Stimulated activated CD8-positive, alpha-beta memory T cell treated with anti-CD3 and anti-CD28 coated beads, Interleukin-7, amount 100 ng/mL, for 48 hours (primary cell): ENCODE data around the gene GOLGA3.
"Not testable (repeated sequence)": the region's sequence is repeated elsewhere in the genome, so short reads cannot be mapped to it uniquely, and the experiment has no call there.

Experiments used
- DNase-seq, 2 donors: peaks; one replicate each; pipeline ENCODE4 v3.0.0-alpha.2; 2020; ENCODE audit warnings: low read depth in 1 of 2; ENCODE audit errors: extremely low read depth in 1 of 2

The GOLGA3 gene, protein sequence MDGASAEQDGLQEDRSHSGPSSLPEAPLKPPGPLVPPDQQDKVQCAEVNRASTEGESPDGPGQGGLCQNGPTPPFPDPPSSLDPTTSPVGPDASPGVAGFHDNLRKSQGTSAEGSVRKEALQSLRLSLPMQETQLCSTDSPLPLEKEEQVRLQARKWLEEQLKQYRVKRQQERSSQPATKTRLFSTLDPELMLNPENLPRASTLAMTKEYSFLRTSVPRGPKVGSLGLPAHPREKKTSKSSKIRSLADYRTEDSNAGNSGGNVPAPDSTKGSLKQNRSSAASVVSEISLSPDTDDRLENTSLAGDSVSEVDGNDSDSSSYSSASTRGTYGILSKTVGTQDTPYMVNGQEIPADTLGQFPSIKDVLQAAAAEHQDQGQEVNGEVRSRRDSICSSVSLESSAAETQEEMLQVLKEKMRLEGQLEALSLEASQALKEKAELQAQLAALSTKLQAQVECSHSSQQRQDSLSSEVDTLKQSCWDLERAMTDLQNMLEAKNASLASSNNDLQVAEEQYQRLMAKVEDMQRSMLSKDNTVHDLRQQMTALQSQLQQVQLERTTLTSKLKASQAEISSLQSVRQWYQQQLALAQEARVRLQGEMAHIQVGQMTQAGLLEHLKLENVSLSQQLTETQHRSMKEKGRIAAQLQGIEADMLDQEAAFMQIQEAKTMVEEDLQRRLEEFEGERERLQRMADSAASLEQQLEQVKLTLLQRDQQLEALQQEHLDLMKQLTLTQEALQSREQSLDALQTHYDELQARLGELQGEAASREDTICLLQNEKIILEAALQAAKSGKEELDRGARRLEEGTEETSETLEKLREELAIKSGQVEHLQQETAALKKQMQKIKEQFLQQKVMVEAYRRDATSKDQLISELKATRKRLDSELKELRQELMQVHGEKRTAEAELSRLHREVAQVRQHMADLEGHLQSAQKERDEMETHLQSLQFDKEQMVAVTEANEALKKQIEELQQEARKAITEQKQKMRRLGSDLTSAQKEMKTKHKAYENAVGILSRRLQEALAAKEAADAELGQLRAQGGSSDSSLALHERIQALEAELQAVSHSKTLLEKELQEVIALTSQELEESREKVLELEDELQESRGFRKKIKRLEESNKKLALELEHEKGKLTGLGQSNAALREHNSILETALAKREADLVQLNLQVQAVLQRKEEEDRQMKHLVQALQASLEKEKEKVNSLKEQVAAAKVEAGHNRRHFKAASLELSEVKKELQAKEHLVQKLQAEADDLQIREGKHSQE (N-terminal part only)

DNA sequence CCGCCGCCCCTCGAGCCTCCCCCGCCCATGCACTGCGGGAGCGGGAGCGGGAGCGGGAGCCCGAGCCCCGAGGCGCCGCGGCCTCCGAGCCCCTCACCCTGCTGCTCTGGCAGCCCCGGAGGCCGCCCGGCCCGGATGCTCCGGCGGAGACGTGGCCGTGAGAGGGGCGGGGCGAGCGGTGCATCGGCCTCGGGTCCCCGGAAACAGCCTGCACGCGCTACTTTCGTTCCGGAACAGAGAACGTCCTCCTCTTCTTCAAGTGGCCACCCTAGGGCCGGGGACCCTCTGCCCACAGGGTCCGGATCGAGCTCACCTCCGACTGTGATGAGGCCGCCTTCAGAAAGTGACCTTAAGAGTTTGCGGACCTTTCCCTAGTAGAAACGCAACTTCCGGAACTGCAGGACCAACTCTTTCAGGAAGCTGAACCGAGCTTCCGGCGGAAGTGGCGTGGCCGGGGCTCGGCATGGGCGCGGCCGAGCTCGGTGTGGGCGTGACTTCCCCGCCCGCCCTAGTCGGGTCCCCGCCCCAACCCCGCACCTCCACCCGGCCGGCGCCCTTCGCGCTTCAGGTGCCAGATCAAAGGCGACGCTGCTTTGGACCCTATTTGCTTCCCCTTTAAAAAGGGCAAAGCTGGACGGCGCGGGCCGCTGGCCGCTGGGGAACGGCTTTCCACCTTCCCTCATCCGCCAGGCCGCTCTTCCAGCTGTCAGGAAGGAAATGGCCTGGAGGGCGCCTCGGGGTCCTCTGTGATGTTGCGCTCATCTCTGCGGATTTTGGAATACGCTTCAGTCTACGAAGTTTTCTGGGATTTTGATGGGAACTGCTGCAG is at the start of gene GOLGA3:
Gene GOLGA3 (minus strand): TSS at position 164 of the 829 bp plus-strand sequence. CDS start 6,741 bp downstream, outside the sequence.
- DNase-seq: peak; percentile 86 to 87

DNA sequence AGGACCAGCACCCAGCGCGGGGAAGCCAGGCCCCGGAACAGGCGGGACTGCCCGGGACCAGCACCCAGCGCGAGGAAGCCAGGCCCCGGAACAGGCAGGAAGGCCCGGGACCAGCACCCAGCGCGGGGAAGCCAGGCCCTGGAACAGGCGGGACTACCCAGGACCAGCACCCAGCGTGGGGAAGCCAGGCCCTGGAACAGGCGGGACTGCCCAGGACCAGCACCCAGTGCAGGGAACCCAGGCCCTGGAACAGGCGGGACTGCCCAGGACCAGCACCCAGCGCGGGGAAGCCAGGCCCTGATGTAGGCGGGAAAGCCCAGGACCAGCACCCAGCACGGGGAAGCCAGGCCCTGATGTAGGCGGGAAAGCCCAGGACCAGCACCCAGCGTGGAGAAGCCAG is 46.0 kb upstream of the GOLGA3 start:
- not testable (repeated sequence) for DNase-seq

DNA sequence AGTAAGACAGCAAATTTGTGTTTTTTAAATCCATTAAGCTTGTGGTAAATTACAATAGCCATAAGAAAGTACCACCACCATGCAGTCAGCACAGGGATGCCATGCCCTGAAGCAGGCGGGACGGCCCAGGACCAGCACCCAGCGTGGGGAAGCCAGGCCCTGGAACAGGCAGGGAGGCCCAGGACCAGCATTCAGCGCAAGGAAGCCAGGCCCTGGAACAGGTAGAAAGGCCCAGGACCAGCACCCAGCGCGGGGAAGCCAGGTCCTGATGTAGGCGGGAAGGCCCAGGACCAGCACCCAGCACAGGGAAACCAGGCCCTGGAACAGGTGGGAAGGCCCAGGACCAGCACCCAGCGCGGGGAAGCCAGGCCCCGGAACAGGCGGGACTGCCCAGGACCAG is 45.5 kb upstream of the GOLGA3 start:
- DNase-seq: no peak

DNA sequence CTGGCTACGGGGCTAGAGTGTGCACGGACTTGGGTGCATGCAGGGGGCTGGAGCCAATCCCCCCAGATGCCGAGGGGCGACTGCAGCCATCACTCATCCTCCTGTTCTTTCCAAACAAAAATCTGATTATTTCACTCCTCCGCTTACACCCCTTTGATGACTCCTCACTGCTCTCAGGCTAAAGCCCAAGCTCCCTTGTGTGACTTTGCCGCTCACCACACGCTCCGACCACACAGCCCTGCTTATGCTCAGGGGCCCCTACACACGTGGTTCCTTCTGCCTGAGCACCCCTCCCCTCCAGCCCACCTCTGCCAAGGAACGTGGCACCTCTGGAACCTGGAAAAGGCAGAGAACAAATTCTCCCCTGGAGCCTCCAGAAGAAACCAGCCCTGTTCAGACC is 45.1 kb upstream of the GOLGA3 start:
- no peak for DNase-seq

DNA sequence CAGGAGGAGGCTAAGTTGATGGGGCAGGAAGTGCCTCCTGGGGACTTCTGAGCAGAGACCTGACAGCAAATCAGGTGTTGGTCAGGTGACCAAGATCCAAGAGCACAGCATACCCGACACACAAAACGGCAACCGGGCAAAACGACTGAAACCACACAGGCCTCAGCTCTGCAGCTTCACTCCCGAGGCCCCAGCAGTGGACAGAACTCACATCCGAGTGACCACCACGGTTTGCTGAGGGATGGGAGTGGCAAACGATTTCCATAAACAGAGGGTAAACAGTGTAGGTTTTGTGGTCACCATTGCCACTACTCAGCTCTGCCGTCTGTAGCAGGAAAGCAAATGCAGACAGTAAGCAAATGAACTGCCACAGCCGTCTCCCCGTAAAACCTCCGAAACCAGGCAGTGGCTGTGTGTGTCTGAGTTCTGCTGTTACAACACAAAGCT is 44.3 kb upstream of the GOLGA3 start:
- peak in 1 of 2 donors; percentile 16 for DNase-seq

DNA sequence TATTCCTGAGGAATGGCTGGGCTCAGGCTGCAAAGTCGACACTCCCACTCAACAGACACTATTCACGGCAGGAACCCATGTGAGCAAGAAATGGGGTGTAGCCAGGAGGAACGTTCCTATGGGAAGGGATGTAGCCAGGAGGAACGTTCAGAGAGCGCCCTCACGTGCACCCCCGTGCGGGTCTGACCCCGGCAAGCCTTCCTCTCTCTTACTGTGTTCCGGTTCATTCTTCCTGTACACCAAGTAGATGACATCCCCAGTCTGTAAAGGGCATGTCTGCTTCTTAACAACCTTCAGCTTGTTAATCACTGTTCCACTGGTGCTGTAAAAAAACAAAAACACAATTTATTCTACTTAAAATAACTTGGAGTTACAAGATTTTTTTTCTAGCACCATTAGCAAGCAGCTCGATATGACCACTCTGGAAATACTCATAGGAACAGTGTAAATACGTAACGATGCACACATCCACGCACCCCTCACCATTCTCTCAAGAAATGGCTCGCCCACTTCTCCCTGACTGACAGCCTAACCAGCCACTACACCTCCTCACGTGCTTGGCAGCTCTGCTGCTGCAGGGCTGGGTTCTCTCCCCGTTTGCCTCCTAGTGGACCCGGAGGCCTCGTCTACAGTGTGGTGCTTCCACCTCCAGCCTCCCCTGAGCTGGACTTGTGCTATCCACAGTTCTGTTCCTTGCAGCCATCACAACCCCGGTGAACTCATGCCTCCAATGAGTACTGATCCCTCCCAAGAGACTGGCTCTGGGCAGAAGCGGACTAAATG is 43.6 kb upstream of the GOLGA3 start:
- no peak for DNase-seq

DNA sequence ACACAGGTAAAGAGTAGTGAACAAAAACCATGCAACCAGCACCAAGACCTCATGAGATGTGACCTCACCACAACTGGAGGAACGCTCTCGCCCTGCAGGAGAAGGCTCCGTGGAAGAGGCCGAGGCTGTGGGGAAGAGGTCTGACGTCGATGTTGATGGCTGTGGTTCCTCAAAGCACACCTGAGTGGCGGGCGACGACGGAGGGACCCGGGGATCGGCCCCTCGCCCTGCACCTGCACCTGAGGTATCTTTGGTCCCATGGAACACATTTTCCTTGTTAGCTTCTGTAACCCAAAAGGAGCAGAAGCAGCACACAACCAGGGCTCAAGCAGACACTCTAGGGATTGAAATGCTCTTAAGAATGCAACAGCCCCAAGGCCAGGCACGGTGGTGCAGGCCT is 40.9 kb upstream of the GOLGA3 start:
- DNase-seq: no peak

DNA sequence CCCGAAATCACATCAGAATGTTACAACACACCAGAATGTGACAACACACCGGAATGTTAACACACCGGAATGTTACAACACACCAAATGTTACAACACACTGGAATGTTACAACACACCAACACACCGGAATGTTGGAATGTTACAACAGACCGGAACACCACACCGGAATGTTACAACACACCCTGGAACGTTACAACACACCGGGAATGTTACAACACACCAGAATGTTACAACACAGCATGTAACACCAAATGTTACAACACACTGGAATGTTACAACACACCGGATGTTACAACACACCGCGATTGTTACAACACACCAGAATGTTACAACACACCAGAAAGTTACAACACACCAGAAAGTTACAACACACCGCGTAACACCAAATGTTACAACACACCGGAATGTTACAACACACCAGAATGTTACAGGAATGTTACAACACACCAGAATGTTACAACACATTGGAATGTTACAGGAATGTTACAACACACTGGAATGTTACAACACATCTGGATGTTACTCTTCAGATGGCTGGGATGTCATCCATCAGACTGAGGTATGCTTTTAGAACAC is 37.7 kb upstream of the GOLGA3 start:
- DNase-seq: no peak

DNA sequence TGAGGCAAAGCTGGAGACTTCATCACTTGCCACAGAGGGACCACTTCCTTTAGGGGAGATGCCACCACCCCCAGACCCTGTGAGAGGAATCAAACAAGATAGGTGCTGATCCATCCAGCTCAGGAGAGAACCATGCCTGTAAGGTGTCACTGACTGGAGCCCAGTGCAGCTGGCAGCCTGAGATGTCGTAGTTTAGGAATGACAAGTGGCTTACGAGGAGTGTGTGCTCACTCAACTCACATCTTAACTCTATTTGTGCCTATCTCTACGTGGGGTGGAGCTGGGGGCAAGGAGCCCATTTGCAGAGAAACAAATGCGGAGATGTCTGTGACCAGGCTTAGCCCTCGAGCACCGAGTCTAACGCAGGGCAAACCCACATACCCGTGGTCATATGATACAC is 32.9 kb upstream of the GOLGA3 start:
- no peak for DNase-seq

DNA sequence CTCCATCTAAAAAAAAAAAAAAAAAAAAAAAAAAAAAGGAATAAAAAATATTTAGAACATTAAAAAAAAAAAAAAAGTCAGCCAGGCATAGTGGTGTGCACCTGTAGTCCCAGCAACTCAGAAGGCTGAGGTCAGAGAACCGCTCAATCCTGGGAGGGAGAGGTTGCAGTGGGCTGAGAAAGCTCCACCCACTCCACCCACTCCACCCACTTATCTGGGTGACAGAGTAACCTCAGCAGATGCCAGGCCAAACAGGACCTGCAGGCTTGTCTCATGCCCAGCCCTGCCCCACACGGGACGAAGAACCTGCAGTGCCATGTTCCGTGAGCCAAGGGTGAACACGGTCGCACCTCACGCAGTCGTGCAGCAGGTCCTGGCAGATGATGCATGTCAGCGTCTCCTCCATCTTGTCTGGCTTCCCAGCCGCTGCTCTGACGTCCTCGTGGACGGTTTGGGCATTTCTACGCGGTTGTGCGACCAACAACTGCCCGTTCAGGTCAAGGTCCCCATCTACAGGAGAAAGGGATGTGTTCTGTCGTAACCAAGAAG is 30.1 kb upstream of the GOLGA3 start:
- no peak for DNase-seq

DNA sequence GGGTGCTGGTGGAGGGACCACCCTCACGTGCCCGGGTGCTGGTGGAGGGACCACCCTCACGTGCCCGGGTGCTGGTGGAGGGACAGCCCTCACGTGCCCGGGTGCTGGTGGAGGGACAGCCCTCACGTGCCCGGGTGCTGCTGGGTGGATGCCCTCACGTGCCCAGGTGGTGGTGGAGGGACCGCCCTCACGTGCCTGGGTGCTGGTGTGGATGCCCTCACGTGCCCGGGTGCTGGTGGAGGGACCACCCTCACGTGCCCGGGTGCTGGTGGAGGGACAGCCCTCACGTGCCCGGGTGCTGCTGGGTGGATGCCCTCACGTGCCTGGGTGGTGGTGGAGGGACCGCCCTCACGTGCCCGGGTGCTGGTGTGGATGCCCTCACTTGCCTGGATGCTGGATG is 28.4 kb upstream of the GOLGA3 start:
- DNase-seq: not testable (repeated sequence)

DNA sequence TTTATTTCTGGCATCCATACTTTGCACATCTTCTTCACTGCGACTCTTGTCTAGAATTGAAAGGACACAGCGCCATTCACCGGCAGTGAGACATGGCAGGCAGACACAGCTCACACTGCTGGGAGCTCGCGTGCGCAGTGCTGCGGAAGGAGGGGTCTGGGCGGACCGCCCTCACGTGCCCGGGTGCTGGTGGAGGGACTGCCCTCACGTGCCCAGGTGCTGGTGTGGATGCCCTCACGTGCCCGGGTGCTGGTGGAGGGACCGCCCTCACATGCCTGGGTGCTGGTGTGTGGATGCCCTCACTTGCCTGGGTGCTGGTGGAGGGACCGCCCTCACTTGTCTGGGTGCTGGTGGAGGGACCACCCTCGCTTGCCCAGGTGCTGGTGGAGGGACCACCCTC is 27.9 kb upstream of the GOLGA3 start:
- DNase-seq: no peak

DNA sequence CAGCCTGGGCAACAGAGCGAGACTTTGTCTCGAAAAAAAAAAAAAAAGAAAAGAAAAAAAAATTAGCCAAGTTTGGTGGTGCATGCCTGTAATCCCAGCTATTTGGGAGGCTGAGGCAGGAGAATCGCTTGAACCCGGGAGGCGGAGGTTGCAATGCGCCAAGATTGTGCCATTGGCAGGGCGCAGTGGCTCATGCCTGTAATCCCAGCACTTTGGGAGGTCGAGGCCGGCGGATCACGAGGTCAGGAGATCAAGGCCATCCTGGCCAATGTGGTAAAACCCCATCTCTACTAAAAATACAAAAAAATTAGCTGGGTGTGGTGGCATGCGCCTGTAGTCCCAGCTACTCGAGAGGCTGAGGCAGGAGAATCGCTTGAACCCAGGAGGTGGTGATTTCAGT is 26.5 kb upstream of the GOLGA3 start:
- not testable (repeated sequence) for DNase-seq

DNA sequence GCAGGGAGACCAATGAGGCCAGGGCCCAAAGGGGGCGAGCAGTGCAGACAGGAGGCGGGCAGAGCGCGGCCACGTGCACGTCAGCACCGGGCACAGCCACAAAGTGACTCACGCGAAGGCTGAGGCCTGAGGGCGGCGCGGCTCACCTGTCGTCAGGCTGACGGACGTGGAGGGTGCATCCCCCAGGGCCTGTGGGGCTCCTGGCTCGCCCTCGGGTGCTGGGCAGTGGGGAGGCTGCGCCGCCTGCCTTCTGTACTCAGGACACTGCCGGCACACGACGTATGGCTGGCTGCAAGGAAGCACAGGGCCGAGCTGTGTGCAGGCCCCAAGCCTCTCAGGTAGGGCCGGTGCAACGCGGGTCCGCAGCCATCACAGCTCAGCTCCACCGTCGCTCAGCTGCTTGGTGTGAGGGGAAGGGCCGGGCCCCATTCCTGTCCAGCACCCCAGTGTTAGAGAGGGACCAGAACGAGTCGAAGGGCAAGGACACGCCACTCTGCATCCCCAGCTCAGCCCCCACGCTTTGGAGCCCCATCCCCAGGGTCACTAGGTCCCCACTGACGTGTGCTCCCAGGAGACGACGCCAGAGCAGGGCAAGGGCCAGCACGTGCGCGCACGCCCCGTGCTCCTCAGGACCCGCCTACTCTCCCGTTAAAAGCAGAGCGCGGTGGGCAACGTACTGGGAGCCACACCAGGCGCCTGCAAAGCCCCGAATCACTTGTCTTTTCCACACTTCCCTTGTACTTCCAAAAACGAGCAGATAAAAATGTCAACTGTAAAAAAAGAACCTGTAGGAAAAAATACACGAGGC is 24.8 kb upstream of the GOLGA3 start:
- DNase-seq: no peak

DNA sequence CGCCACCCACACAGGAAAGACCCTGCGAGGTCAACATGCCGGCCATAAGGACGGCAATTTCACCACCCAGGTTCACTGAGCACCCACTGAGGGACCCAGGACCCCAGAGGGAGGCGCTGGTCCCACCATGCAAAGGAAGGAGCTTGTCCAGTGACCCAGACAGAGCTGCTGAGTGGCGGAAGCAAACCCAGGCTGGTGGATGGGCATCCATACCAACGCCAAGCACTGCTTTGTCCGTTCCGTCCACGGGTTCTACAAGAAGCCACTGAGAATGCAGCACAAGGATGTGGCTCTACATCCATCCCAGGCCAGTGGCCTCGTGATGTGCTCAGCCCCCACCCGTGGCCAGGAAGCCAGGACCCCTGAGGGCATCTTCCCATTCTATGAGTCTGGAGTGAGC is 23.8 kb upstream of the GOLGA3 start:
- DNase-seq: no peak

DNA sequence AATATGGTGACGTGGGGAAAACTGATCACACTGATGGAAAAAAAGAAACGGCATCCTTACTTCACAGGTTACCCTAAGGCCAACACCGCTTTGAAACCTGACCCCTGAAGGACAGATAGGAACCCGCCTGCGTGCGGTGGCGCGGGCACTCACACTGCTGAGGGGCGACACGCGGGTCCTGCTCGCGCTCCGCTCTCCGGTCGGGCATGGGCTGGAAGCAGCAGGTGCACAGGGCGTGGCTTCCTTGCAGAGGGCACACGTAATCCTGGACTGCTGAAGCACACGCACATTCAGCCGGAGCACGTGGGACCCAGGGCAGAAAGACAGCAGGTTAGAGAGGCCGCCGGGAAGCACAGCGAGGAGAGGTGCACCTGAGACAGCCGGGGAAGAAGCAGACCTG is 22.8 kb upstream of the GOLGA3 start:
- no peak for DNase-seq

DNA sequence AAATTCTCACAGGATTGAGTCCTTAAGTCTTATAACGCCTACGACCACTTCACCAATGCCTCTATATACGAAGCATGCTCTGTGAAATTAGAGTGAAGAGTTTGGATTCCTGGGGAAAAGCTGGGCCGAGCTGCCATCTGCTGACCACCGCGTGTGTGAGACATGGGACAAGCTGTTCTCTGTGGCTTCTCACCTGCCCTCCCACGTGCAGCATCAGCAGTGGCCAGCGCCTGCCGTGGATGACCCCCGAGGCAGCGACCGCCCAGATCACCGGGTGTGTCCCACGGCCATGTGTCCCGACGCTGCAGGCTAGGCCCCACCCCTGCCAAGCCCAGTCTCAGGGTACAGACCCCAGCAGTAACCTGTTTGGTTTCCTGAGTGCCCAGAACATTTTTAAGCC is 21.6 kb upstream of the GOLGA3 start:
- no peak for DNase-seq

DNA sequence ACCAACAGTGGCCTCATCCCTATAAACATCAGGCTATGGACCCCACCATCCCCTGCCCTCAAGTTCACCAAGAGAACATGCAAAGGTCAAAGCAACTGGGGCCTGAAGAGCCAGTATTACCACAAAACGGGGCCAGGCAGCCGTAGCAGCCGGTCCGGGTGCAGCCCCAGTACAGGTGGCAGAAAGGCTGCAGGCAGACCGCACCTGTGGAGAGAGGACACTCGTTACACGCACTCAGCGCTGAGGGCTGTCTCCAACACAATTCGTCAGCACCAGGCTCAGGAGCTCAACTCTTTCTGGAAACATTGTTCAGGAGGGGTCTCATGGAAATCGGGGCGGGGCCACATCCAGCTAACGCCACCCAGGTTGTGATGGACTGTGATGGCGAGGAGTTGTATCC is 19.9 kb upstream of the GOLGA3 start:
- no peak for DNase-seq
